HG03060 (cell line): ENCODE data around the gene LTBP4.
"Not testable (repeated sequence)": the region's sequence is repeated elsewhere in the genome, so short reads cannot be mapped to it uniquely, and the experiment has no call there.

Experiments used
- ATAC-seq: cut with Tn5 transposase; IDR thresholded peaks from one replicate; pipeline ENCODE4 v1.9.1; 2021; ENCODE audit warnings: low read depth, moderate number of reproducible peaks; ENCODE audit not compliant: unreplicated experiment

Gene LTBP4

DNA sequence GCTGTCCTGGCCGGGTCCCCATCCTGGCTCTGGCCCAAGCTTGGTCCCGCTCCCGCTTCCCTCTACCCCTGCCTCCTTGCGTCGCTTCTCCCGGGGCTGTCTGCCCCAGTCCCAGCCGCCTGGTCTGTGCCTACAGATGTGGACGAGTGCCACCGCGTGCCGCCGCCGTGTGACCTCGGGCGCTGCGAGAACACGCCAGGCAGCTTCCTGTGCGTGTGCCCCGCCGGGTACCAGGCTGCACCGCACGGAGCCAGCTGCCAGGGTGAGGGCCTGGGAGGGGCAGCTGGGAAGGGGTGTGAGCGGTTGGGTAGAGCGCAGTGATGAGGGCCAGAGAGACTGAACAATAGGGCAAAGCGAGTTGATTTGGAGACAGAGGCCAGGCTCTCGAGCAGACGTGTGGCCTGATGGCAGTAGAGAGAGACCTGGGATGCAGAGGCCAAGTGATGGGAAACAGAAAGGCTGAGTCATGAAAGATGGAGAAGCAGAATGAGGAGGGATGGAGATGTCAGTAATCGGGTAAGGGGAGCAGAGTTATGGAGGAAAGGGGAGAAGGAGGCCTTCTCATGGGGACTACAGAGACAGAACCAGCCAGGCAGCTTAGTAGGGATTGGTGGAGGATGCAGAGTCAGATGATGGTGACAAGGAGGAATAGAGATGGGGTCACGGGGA, 9.4 kb downstream of the LTBP4 start:
- ATAC-seq: no peak

DNA sequence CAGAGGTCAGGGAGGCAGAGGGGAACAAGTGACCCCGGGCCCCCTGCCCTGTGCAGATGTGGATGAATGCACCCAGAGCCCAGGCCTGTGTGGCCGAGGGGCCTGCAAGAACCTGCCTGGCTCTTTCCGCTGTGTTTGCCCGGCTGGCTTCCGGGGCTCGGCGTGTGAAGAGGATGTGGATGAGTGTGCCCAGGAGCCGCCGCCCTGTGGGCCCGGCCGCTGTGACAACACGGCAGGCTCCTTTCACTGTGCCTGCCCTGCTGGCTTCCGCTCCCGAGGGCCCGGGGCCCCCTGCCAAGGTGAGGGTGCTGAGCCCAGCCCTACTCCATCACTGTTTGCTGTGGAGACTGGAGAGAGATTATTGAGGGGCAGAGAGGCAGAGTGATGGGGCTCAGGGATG, 9.9 kb downstream of the LTBP4 start:
- ATAC-seq: no peak

DNA sequence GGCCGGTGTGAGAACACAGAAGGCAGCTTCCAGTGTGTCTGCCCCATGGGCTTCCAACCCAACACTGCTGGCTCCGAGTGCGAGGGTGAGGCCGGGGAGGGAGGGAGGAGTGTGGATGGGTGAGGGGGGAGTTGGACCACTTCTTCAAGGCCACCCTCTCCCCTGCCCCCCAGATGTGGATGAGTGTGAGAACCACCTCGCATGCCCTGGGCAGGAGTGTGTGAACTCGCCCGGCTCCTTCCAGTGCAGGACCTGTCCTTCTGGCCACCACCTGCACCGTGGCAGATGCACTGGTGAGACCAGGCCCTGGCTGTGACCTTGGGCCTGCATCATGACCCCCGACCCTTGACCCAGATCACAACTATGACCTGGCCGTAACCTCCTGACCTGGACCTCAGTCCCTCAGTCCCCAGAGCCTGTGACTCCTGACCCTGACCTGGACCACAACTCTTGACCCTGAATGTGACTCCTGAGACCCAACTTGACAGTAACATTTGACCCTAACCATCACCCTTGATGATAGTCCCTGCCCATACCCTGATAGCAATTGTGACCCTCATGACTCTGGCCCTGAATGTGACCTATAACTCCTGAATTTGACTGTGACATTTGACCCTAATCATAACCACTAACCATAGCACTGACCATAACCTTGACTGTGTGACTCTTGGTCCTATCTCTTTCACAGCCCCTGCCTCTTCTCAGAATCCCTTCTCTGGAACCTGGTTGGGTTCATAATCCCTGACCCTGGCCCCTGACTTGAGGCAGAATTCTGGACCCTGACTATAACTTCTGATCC, 10.9 kb downstream of the LTBP4 start:
- ATAC-seq: no peak

DNA sequence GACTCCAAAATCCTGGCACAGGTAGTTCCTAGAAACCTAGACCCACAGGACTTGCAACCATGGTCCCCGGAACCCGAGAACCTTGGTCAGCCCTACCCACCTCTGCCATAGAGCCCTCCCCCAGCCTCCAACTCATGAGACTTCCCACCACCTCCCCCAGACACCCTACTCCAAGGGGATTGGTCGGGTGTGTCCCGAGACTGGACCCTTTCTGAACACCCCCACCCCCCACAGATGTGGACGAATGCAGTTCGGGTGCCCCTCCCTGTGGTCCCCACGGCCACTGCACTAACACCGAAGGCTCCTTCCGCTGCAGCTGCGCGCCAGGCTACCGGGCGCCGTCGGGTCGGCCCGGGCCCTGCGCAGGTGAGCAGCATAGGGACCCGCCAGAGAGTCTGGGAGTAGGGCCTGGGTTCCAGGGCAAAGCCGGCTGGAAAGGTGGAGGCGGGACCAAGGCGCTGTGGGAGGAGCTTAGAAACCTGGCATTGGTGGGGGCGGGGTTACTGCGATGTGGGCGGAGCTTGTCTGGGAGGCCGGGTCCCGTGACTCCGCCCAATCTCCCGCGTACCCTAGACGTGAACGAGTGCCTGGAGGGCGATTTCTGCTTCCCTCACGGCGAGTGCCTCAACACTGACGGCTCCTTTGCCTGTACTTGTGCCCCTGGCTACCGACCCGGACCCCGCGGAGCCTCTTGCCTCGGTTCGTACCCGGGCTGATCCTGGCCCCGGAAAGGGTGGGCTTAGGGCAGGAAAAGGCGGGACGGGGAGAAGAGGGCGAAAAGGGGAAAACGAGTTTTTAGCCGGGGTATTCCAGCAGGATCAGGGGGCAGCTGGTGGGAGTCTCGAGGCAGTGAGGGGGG, 11.9 kb downstream of the LTBP4 start:
- ATAC-seq: no peak

DNA sequence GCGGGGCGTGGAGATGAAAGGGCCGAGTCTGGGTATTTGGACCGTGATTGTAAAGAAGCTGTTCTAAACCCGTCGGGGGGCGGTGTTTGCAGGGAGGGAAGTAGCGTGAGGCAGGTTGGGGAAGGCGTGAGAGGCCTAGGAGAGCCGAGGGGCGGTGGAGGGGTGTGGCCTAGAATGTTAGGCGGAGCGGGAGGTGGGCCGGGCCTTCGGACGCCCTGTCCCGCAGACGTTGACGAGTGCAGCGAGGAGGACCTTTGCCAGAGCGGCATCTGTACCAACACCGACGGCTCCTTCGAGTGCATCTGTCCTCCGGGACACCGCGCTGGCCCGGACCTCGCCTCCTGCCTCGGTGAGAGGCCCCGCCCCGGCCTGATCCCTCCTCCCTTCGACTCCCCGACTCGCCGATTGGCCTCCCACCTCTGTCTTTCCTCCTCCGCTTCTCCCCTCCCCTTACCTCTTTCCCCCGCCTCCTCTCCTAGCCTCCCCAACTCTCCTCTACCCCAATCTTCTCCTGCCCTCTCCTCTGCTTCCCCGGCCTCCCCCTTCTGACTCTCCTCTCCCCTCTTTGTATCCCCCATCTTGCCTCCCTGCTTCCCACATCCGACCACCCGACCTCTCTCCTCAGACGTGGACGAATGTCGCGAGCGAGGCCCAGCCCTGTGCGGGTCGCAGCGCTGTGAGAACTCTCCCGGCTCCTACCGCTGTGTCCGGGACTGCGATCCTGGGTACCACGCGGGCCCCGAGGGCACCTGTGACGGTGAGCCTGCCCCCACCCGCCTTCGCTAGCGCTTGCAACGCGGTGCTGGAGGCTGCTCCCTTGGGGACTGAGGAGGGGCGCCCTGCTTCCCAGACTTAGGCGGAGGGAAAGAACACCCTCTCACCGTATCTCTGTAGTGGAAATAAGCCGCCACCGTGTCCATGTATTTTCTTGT, 12.8 kb downstream of the LTBP4 start:
- no peak for ATAC-seq

DNA sequence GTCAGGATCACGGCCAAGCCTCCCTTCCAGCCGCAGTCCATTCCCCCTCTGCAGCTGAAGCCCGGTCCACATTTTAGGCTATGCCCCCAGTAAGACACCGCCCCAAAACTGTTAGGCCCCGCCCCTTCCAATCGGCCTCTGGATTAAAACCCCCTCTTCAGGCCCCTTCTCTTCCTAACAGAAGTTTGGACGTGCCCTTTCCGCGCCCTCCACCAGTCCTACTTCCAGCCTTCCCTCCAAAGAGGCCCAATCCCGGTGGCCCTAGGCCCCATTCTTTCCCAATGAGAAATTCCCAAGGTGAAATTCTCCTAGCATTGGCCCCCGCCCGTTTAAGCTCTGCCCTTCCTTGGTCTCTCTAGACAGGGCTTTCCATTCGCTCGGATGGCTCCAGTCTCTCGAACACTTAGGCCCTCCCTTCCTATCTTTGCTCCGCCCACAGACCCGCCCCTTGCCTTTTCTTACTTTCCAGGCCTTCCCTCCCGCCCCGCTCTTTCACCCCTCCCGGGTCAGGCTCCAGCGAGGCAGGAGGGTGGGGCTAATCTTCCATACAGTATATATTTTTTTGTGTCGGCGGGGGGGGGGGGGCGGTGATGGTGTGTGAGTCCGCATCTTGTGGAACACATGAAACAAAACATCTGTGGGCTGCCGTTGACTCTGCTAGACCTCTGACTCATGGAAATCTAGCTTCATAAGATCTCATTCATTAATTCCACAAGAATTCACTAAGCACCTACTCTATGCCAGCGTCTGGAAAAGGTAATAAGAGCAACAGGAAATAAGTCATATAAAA, 13.6 kb downstream of the LTBP4 start:
- ATAC-seq: no peak

DNA sequence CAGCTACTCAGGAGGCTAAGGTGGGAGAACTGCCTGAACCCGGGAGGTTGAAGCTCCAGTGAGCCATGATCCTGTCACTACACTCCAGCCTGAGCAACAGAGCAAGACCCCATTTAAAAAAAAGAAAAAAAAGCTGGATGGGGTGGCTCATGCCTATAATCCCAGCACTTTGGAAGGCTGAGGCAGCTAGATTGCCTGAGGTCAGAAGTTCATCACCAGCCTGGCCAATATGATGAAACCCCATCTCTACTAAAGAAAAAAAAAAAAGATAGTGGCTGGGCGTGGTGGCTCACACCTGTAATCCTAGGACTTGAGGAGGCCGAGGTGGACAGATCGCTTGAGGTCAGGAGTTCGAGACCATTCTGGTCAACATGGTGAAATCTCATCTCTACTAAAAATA, 15.0 kb downstream of the LTBP4 start:
- ATAC-seq: no peak

DNA sequence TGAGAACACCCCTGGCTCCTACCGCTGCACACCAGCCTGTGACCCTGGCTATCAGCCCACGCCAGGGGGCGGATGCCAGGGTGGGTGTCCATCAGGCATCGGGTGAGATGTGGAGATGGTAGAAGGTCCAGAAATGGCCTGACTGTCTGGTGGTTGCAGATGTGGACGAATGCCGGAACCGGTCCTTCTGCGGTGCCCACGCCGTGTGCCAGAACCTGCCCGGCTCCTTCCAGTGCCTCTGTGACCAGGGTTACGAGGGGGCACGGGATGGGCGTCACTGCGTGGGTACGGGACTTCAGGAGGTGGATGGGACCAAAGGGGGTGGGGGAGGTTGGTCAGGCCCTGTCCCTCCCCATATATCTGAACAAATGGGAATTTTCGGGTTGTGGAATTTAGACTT, 15.8 kb downstream of the LTBP4 start:
- no peak for ATAC-seq

DNA sequence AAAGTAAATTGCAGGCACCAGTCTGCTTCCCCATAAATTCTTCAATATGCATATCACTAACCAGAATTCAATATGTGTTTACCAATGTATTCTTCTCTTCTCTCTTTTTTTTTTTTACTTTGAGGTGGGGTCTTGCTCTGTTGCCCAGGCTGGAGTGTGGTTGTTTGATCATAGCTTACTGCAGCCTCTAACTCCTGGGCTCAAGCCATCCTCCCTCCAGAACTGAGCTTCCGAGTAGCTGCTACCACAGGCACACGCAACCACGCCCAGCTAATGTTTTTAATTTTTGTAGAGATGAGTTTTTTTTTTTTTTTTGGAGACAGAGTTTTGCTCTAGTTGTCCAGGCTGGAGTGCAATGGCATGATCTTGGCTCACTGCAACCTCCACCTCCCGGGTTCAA, 16.8 kb downstream of the LTBP4 start:
- no peak for ATAC-seq

DNA sequence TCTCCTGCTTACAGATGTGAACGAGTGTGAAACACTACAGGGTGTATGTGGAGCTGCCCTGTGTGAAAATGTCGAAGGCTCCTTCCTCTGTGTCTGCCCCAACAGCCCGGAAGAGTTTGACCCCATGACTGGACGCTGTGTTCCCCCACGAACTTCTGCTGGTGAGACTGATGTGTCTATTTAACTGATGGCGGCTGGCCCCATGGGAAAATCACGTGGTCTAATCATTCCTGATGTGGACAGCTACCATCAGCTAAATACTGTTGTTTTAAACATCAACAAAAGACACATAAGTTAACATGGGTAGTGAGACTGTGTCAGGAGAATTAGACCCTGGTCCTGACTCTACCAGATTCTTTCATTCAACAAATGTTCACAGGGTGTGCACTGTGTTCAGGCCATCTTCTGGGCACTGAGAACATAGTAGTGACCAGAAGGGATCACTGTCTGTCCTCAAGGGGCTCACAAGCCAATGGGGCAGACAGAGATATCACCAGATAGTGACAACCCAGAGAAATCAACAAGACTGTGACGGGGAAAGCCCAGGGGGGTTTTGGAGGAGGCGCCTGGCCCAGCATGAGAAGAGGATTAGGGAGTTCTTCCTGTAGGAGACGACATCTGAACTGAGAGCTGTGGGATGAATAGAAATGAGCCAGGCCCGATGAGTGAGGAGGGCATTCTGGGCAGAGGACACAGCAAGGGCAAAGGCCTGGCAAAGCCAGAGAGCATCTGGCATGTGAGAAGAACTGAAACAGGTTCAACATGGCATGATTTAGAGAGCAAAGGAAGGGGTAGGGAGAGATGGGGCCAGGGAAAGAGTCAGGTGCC, 18.4 kb downstream of the LTBP4 start:
- no peak for ATAC-seq

DNA sequence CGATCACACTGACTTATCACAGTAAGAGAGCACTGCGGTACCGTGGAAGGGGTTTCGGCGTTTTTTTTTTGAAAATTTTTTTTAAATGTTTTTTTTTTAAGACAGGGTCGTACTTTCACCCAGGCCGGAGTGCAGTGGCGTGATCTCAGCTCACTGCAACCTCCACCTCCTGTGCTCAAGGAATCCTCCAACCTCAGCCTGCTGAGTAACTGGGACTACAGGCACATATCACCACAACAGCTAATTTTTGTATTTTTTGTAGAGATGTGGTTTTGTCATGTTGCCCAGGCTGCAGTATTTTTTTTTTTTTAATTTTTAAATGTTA, 19.0 kb downstream of the LTBP4 start:
- ATAC-seq: no peak

DNA sequence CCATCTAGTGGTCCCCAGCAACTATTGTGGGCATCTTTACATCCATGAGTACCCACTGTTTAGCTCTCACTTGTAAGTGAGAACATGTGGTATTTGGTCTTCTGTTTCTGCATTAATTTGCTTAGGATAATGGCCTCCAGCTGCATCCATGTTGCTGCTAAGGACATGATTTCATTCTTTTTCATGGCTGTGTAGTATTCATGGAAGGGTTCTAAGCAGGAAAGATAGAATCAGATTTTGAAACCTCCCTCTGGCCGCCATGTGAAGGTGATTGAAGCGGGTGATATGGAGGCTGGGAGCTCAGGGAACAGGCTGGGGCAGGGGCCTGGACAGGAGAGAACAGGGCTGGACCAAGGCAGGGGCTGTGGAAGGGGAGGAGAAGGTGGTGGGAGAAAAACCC, 20.1 kb downstream of the LTBP4 start:
- no peak for ATAC-seq

DNA sequence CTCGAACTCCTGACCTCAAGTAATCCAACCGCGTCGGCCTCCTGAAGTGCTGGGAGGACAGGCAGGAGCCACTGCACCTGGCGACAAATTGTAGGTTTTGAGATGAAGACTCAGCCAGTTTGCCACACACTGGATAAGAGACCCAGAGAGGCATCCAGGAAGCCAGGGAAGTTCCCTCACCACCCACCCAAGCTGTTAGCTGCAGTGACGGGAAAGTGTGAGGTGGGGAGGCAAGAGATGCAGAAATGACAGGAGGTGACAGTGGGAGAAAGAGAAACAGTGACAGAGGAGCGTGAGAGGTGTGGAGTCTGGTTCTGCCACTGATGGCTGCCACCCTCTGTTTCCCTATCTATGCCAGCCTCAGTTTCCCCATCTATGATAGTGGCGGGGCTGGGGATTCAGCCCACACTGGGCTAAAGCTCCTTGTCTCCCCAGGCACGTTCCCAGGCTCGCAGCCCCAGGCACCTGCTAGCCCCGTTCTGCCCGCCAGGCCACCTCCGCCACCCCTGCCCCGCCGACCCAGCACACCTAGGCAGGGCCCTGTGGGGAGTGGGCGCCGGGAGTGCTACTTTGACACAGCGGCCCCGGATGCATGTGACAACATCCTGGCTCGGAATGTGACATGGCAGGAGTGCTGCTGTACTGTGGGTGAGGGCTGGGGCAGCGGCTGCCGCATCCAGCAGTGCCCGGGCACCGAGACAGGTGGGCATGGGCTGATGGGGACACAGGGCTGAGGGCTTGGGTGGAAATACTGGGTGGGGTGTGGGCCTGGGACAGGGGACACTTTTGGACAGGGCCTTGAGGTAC, 21.0 kb downstream of the LTBP4 start:
- no peak for ATAC-seq

DNA sequence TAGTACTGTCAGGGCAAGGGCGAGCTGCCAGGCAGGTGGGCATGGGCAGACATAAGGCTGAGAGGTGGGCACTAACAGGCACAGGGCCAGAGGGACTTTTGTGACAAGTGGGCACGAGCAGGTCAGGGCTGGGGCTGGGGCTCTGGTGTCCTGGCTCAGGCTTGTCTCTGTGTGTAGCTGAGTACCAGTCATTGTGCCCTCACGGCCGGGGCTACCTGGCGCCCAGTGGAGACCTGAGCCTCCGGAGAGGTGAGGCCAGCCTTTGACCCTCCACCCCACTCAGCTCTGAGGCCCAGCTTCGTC, 21.6 kb downstream of the LTBP4 start:
- no peak for ATAC-seq

DNA sequence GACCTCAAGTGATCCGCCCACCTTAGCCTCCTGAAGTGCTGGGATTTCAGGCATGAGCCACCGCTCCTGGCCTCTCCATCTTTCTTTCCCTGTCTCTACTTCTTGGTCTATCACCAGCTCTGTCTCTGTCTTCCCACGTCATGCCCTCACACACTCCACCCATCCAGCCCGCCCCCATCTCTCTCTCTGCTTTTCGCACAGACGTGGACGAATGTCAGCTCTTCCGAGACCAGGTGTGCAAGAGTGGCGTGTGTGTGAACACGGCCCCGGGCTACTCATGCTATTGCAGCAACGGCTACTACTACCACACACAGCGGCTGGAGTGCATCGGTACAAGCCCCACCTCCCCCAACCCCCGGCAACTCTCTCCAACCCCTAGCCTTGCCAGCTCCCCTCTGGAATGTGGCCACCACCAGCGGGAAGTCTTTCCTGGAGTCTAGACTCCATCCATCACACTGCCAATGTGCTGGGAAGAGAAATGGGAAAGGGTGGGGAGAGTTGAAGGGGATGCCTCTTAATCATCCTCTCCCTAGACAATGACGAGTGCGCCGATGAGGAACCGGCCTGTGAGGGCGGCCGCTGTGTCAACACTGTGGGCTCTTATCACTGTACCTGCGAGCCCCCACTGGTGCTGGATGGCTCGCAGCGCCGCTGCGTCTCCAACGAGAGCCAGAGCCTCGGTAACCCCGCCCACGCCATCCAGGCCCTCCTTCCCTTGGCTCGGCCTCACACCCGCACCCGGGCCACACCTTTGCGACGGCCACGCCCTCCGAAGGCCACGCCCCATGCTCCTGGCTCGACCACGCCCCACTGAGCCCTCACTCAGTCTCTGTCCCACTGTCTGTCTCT, 22.5 kb downstream of the LTBP4 start:
- no peak for ATAC-seq

DNA sequence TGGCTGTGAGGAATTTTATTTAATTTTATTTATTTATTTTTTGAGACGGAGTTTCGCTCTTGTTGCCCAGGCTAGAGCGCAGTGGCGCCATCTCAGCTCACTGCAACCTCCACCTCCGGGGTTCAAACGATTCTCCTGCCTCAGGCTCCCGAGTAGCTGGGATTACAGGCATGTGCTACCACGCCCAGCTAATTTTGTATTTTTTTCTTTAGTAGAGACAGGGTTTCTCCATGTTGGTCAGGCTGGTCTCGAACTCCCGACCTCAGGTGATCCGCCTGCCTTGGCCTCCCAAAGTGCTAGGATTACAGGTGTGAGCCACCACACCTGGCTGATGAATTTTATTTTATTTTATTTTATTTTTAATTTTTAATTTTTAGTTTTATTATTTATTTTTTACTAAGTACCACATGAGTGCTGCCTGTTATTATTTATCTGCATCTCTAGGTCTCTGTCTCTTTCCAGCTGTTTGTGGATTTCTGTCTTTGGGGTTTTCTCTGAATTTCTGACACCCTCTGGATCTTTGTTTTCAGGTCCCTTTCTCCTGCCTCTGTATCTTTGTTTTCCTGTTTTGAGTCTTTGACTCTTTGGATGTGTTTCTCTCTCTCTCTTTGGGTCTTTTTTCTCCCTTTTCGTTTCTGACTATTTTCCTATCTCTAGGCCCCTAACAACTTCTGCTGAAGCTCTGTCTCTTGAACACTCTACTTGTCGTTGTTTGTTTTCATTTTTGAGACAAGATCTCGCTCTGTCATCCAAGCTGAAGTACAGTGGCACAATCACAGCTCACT, 23.4 kb downstream of the LTBP4 start:
- not testable (repeated sequence) for ATAC-seq
